CD4-positive, alpha-beta T cell (primary cell): Measurements from ENCODE around the gene PDE6G. TPM values are rescaled to one million over a fixed set of nuclear protein-coding genes. Genes with fewer than 3 reads are reported as not detected.

Source experiments
- ATAC-seq: fragments of 200-7000 bp; cut with Tn5 transposase; one replicate; pipeline ENCODE4 v1.10.0; 2022; ENCODE audit warnings: mild to moderate bottlenecking; ENCODE audit not compliant: poor library complexity
- CTCF ChIA-PET: fragments of 350-600 bp; sonication (Branson Sonifier 250); formaldehyde crosslinking; loops from one replicate; lab custom pipeline; 2021; ENCODE audit warnings: antibody characterized with exemption, inconsistent platforms; lab: Charles Lee
- POLR2A ChIA-PET: fragments of 350-600 bp; sonication (Branson Sonifier 250); formaldehyde crosslinking; loops from one replicate; lab custom pipeline; 2021; ENCODE audit warnings: antibody characterized with exemption, inconsistent platforms; lab: Charles Lee
- DNase-seq, 14 experiments: peaks; one replicate each; pipeline ENCODE4 v3.0.0-alpha.2; 2013 to 2020; ENCODE audit warnings: mixed read lengths in 2 of 14
- H3K27ac ChIP-seq, 2 donors: one replicate each; pipeline versions ENCODE4 v1.5.1 to v1.7.0; 2013; ENCODE audit warnings: low read length in 2 of 2, low read depth in 1 of 2, mild to moderate bottlenecking in 1 of 2
- H3K27me3 ChIP-seq, 2 experiments: 1 replicate in 1 of 2; 2 replicates in 1 of 2; pipeline versions ENCODE4 v1.6.1 to v1.7.0; 2013; ENCODE audit warnings: low read length in 2 of 2, control low read depth in 1 of 2, mild to moderate bottlenecking in 1 of 2, moderate library complexity in 1 of 2; ENCODE audit not compliant: insufficient read depth in 2 of 2, control insufficient read depth in 1 of 2
- H3K36me3 ChIP-seq: one replicate; pipeline ENCODE4 v1.6.1; 2013; ENCODE audit warnings: low read length, control low read depth; ENCODE audit not compliant: insufficient read depth
- H3K4me1 ChIP-seq: one replicate; pipeline ENCODE4 v1.6.1; 2013; ENCODE audit warnings: low read length, control low read depth; ENCODE audit not compliant: insufficient read depth
- H3K4me3 ChIP-seq: one replicate; pipeline ENCODE4 v1.5.1; 2013; ENCODE audit warnings: mild to moderate bottlenecking, low read length, moderate library complexity
- H3K9me3 ChIP-seq, 2 experiments: 1 replicate in 1 of 2; 2 replicates in 1 of 2; pipeline versions ENCODE4 v1.6.1 to v1.7.0; 2013; ENCODE audit warnings: low read length in 2 of 2, mild to moderate bottlenecking in 2 of 2, control low read depth in 1 of 2, moderate library complexity in 1 of 2; ENCODE audit not compliant: control insufficient read depth in 1 of 2, insufficient read depth in 1 of 2
- H3K27ac Mint-ChIP-seq: one replicate; pipeline ENCODE4 v1.8.0; 2020; ENCODE audit warnings: mixed read lengths
- H3K27me3 Mint-ChIP-seq: one replicate; pipeline ENCODE4 v1.8.0; 2021; ENCODE audit warnings: mixed read lengths
- H3K36me3 Mint-ChIP-seq: one replicate; pipeline ENCODE4 v1.8.0; 2021; ENCODE audit warnings: low read depth, mixed read lengths
- H3K4me1 Mint-ChIP-seq: one replicate; pipeline ENCODE4 v1.8.0; 2021; ENCODE audit warnings: low read depth, mixed read lengths
- H3K4me3 Mint-ChIP-seq: one replicate; pipeline ENCODE4 v1.8.0; 2020; ENCODE audit warnings: mild to moderate bottlenecking, mixed read lengths
- H3K9me3 Mint-ChIP-seq: one replicate; pipeline ENCODE4 v1.8.0; 2020; ENCODE audit warnings: mixed read lengths
- CTCF ChIP-seq: fragments of 200-600 bp; IDR thresholded peaks from one replicate; pipeline ENCODE4 v1.8.0; 2022; ENCODE audit warnings: antibody characterized with exemption, mild to moderate bottlenecking
- intact Hi-C, 2 experiments: fragments of 100-400 bp; cut with DNase I in 1 of 2; cut with micrococcal nuclease in 1 of 2; formaldehyde crosslinking; loops; one replicate each; pipeline versions ENCODE4 v1.15.1 to v1.9.0; 2023 to 2025; cut with DNase I, micrococcal nuclease
- total RNA-seq, 174 experiments: library from RNA in 2 of 174; stranded (reverse) in 2 of 174; gene quantifications; one replicate each; pipeline ENCODE4 v1.2.3 and lab custom pipeline; 2021 to 2026

Gene PDE6G
- total RNA-seq, 2 experiments from 2014 or later: 0.49 to 0.92 TPM

DNA sequence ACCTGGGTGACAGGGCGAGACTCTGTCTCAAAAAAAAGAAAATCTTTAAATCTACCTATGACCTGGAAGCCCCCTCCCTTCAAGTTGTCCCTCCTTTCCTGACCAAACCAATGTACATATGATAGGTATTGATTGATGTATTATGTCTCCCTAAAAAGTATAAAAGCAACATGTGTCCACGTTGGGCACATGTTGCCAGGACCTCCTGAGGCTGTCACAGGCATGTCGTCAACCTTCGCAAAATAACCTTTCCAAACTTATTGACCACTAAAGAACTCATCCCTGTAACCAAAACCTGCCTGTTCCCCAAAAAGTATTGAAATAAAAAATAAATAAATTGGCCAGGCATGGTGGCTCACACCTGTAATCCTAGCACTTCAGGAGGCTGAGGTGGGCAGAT lies 5.7 kb upstream of the PDE6G start:
- TF ChIP-seq CTCF: no peak
- Histone ChIP-seq H3K36me3 (peaks cover 12% of the 10 kb centered on the region), H3K9me3 (no peaks in the 10 kb centered on the region), H3K27ac (peak overlapping the region in 1 of 2 donors; percentile 23), H3K4me3 (no peak overlapping the region), H3K27me3 (no peaks in the 10 kb centered on the region), H3K4me1 (peaks cover 51% of the 10 kb centered on the region)
- intact Hi-C loops: no loop called here
- ChIA-PET POLR2A (interaction anchor here (1.0 to 2.6 kb wide), 3 partner anchors 21 to 149 kb away, joined by 3 to 22 read pairs (median 3); partner anchors contain the start of genes ACTG1, ARL16 and HGS), CTCF (no interaction called here)
- no peak for ATAC-seq
- peaks cover 42% of the 10 kb centered on the region for H3K4me1 Mint-ChIP-seq
- H3K36me3 Mint-ChIP-seq: peaks cover 17% of the 10 kb centered on the region
- H3K27ac Mint-ChIP-seq: peak overlapping the region; percentile 90
- H3K9me3 Mint-ChIP-seq: no peaks in the 10 kb centered on the region
- no peak for DNase-seq
- H3K27me3 Mint-ChIP-seq: no peaks in the 10 kb centered on the region
- no peak overlapping the region for H3K4me3 Mint-ChIP-seq

DNA sequence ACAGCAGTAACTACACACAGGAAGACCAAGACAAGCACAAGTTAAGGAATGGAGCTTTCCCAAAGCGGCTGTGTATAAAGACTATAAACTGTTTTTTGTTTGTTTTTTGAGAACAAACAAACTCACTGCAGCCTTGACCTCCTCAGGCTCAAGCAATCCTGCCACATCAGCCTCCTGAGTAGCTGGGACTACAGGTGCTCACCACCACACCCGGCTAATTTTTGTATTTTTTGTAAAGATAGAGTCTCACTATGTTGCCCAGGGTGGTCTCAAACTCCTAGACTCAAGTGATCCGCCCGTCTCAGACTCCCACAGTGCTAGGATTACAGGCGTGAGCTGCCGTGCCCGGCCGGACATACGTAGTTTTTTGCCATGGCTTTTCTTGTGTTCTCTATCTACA lies 4.1 kb upstream of the PDE6G start:
- Histone ChIP-seq H3K4me1 (peaks cover 51% of the 10 kb centered on the region), H3K27me3 (no peaks in the 10 kb centered on the region), H3K27ac (no peak overlapping the region), H3K4me3 (no peak overlapping the region), H3K9me3 (no peaks in the 10 kb centered on the region), H3K36me3 (peaks cover 12% of the 10 kb centered on the region)
- ATAC-seq (no peak), DNase-seq (no peak)
- Mint-ChIP-seq H3K36me3 (peaks cover 5% of the 10 kb centered on the region), H3K27ac (peak overlapping the region; percentile 20), H3K9me3 (no peaks in the 10 kb centered on the region), H3K4me3 (no peak overlapping the region), H3K4me1 (peaks cover 30% of the 10 kb centered on the region), H3K27me3 (no peaks in the 10 kb centered on the region)
- CTCF ChIA-PET: no interaction called here
- intact Hi-C loops: no loop called here
- no peak for TF ChIP-seq CTCF
- POLR2A ChIA-PET: no interaction called here

DNA sequence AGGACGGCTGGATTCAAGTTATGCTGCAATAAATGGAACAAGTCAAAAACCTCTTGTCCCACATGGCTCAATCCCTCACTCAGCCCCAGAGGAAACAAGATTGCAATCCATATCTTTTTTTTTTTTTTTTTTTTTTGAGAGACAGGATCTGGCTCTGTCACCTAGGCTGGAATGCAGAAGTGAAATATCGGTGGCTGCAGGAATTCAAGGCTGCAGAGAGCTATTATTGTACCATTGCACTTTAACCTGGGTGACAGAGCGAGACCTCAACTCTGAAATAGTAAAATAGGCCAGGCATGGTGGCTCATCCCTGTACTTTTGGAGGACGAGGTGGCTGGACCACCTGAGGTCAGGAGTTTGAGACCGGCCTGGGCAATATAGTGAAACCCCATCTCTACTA lies 2.7 kb upstream of the PDE6G start:
- no peak for TF ChIP-seq CTCF
- Histone ChIP-seq H3K4me3 (no peak overlapping the region), H3K36me3 (peaks cover under 1% of the 10 kb centered on the region), H3K4me1 (peaks cover 39% of the 10 kb centered on the region), H3K9me3 (no peaks in the 10 kb centered on the region), H3K27ac (no peak overlapping the region), H3K27me3 (no peaks in the 10 kb centered on the region)
- Mint-ChIP-seq H3K36me3 (no peaks in the 10 kb centered on the region), H3K27ac (no peak overlapping the region), H3K9me3 (no peaks in the 10 kb centered on the region), H3K4me3 (no peak overlapping the region), H3K4me1 (peaks cover 22% of the 10 kb centered on the region), H3K27me3 (no peaks in the 10 kb centered on the region)
- ChIA-PET POLR2A (interaction anchor here (0.7 kb wide), 1 partner anchor 159 kb away, joined by 4 read pairs; no protein-coding TSS in a partner anchor), CTCF (interaction anchor here (0.7 kb wide), 1 partner anchor 45 kb away, joined by 4 read pairs; no protein-coding TSS in a partner anchor)
- ATAC-seq (no peak), DNase-seq (no peak)
- intact Hi-C loops: no loop called here
